ENCODE results near the gene RPS26.
A peak's percentile ranks its signal among the peaks of the same experiment; 100 is the strongest.

The RPS26 gene

GRCh38 chr12:56080556-56081138, 38.9 kb downstream of the RPS26 start:
- H3K4me1 ChIP-seq (ENCODE audit: control insufficient read depth, insufficient read depth, low read length) = peaks cover 6% of the 10 kb centered on the region
- H3K36me3 ChIP-seq (ENCODE audit: insufficient read depth, low read length) = no peaks in the 10 kb centered on the region
- no peaks in the 10 kb centered on the region for H3K9me3 ChIP-seq (replicated peaks; ENCODE audit: low read length)
- no peak overlapping the region for H3K4me3 ChIP-seq (ENCODE audit: low read length)
- peak overlapping the region; percentile 99 for H3K4me2 ChIP-seq (ENCODE audit: low read length)
- H3K9ac ChIP-seq (ENCODE audit: low read depth, low read length) = no peak overlapping the region
- H3K27me3 ChIP-seq (ENCODE audit: control insufficient read depth, insufficient read depth, low read length) = peaks cover 27% of the 10 kb centered on the region

DNA sequence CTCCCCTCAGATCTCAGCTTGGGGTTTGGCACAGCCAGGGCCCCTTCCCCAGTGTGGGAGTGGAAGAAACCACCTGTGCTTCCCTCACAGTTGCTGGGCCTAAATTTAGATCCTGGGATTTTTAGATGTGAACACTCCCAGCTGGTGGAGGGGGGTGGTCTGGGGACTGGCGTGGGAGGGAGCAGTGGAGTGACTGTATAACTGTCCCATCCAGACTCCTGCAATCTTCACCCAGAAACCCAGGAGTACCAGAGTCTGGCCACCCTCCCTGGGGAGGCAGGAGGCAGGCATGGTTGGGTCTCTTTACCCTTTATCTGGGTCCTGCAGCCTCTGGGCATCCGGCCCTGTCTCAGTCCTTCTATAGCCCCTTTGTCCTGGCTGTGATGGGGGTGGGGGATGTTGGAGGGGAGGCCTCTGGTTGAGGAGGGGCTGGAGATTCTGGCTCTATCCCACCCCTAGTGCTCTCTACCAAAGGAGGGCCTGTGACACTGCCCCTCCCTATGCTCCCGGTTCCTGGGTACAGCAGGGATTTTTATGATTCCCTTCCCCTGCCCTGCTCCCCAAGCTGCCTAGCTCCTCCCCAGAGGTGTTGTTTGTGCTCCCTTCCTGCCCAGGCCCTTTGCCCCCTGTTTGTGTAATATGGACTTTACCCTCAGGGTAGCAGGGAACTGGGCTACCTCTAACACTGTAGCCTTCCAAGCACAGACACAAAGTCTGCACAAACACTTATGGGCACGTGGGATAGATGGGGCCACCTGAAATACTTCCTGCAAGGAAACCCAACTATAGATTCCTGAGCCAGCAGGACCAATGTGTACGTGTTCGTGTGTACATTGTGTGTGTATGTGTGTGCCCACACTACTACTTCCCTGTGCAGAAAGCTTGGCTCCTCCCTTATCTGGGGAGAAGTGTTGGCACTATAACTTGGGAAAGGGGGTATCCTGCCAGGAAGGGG, 40.0 kb downstream of the RPS26 start:
- Histone ChIP-seq H3K9ac (ENCODE audit: low read depth, low read length) (no peak overlapping the region), H3K4me3 (ENCODE audit: low read length) (no peak overlapping the region), H3K9me3 (replicated peaks; ENCODE audit: low read length) (no peaks in the 10 kb centered on the region), H3K36me3 (ENCODE audit: insufficient read depth, low read length) (no peaks in the 10 kb centered on the region), H3K4me2 (ENCODE audit: low read length) (no peak overlapping the region), H3K4me1 (ENCODE audit: control insufficient read depth, insufficient read depth, low read length) (peaks cover 6% of the 10 kb centered on the region), H3K27me3 (ENCODE audit: control insufficient read depth, insufficient read depth, low read length) (peaks cover 27% of the 10 kb centered on the region)

- Histone ChIP-seq H3K4me2 (ENCODE audit: low read length) (no peak overlapping the region), H3K9me3 (replicated peaks; ENCODE audit: low read length) (no peaks in the 10 kb centered on the region), H3K9ac (ENCODE audit: low read depth, low read length) (no peak overlapping the region), H3K27me3 (ENCODE audit: control insufficient read depth, insufficient read depth, low read length) (peaks cover 27% of the 10 kb centered on the region), H3K4me1 (ENCODE audit: control insufficient read depth, insufficient read depth, low read length) (peaks cover 6% of the 10 kb centered on the region), H3K4me3 (ENCODE audit: low read length) (no peak overlapping the region), H3K36me3 (ENCODE audit: insufficient read depth, low read length) (no peaks in the 10 kb centered on the region)
These were observed 40.7 kb downstream of the RPS26 start for GRCh38 chr12:56082382-56082781.

GRCh38 chr12:56082967-56083366, 41.2 kb downstream of the RPS26 start:
- H3K27me3 ChIP-seq (ENCODE audit: control insufficient read depth, insufficient read depth, low read length) = peaks cover 27% of the 10 kb centered on the region
- peaks cover 6% of the 10 kb centered on the region for H3K4me1 ChIP-seq (ENCODE audit: control insufficient read depth, insufficient read depth, low read length)
- no peak overlapping the region for H3K9ac ChIP-seq (ENCODE audit: low read depth, low read length)
- H3K36me3 ChIP-seq (ENCODE audit: insufficient read depth, low read length) = no peaks in the 10 kb centered on the region
- no peak overlapping the region for H3K4me2 ChIP-seq (ENCODE audit: low read length)
- no peaks in the 10 kb centered on the region for H3K9me3 ChIP-seq (replicated peaks; ENCODE audit: low read length)
- no peak overlapping the region for H3K4me3 ChIP-seq (ENCODE audit: low read length)

- Histone ChIP-seq H3K36me3 (ENCODE audit: insufficient read depth, low read length) (no peaks in the 10 kb centered on the region), H3K4me3 (ENCODE audit: low read length) (no peak overlapping the region), H3K9me3 (replicated peaks; ENCODE audit: low read length) (no peaks in the 10 kb centered on the region), H3K9ac (ENCODE audit: low read depth, low read length) (no peak overlapping the region), H3K4me1 (ENCODE audit: control insufficient read depth, insufficient read depth, low read length) (peaks cover 5% of the 10 kb centered on the region), H3K4me2 (ENCODE audit: low read length) (no peak overlapping the region), H3K27me3 (ENCODE audit: control insufficient read depth, insufficient read depth, low read length) (peaks cover 32% of the 10 kb centered on the region)
These were observed 43.3 kb downstream of the RPS26 start for GRCh38 chr12:56084958-56085543.

DNA sequence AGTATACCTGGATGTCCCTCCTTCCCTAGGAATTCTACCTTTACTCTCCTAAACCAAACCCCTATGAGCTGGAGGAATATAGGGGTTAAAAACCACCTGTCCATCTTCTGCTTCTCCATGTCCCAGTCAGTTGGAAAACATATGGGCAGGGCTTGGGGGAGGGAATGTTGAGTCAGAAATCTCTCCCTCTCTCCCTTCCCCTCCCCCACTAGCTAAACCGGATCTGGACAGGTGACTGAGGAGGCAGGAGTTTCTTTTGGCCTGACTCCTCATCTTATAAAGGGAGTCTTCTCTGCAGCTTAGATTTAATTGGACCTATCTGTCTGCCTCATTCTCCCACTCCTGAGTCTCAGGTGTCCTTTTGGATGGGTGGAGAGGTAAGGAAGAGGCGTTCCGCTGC, 44.4 kb downstream of the RPS26 start:
- Histone ChIP-seq H3K4me1 (ENCODE audit: control insufficient read depth, insufficient read depth, low read length) (no peaks in the 10 kb centered on the region), H3K36me3 (ENCODE audit: insufficient read depth, low read length) (no peaks in the 10 kb centered on the region)

GRCh38 chr12:56086608-56087007, 44.9 kb downstream of the RPS26 start:
- Histone ChIP-seq H3K9ac (ENCODE audit: low read depth, low read length) (no peak overlapping the region), H3K36me3 (ENCODE audit: insufficient read depth, low read length) (no peaks in the 10 kb centered on the region), H3K4me2 (ENCODE audit: low read length) (no peak overlapping the region), H3K27me3 (ENCODE audit: control insufficient read depth, insufficient read depth, low read length) (peaks cover 31% of the 10 kb centered on the region), H3K4me1 (ENCODE audit: control insufficient read depth, insufficient read depth, low read length) (no peaks in the 10 kb centered on the region), H3K9me3 (replicated peaks; ENCODE audit: low read length) (no peaks in the 10 kb centered on the region), H3K4me3 (ENCODE audit: low read length) (no peak overlapping the region)

More for the DNA sequence above, 44.4 kb downstream of the RPS26 start:
- Histone ChIP-seq H3K9ac (ENCODE audit: low read depth, low read length) (no peak overlapping the region), H3K4me3 (ENCODE audit: low read length) (no peak overlapping the region), H3K27me3 (ENCODE audit: control insufficient read depth, insufficient read depth, low read length) (peaks cover 30% of the 10 kb centered on the region), H3K4me2 (ENCODE audit: low read length) (no peak overlapping the region), H3K9me3 (replicated peaks; ENCODE audit: low read length) (no peaks in the 10 kb centered on the region)

- Histone ChIP-seq H3K9ac (ENCODE audit: low read depth, low read length) (no peak overlapping the region), H3K4me3 (ENCODE audit: low read length) (no peak overlapping the region)
These were observed 45.5 kb downstream of the RPS26 start for GRCh38 chr12:56087220-56087619.

More at GRCh38 chr12:56087220-56087619, 45.5 kb downstream of the RPS26 start:
- H3K36me3 ChIP-seq (ENCODE audit: insufficient read depth, low read length) = no peaks in the 10 kb centered on the region
- H3K27me3 ChIP-seq (ENCODE audit: control insufficient read depth, insufficient read depth, low read length) = peaks cover 27% of the 10 kb centered on the region
- H3K4me1 ChIP-seq (ENCODE audit: control insufficient read depth, insufficient read depth, low read length) = no peaks in the 10 kb centered on the region
- no peaks in the 10 kb centered on the region for H3K9me3 ChIP-seq (replicated peaks; ENCODE audit: low read length)
- H3K4me2 ChIP-seq (ENCODE audit: low read length) = no peak overlapping the region

All from skeletal muscle satellite cell (primary cell).